DOHH2 (cell line): Measurements from ENCODE around the gene SMURF2.

ENCODE experiments used
- EZH2phosphoT487 ChIP-seq: fragments of 200-600 bp; sonication (generic); IDR thresholded peaks from 2 replicates; pipeline ENCODE4 v1.6.1; 2017; ENCODE audit warnings: borderline replicate concordance, mild to moderate bottlenecking, antibody characterized with exemption, low read length, moderate library complexity, mixed read lengths
- TF ChIP-seq, protein P1 (sequence below): fragments of 200-600 bp; sonication (generic); IDR thresholded peaks from one replicate; pipeline ENCODE4 v1.5.1; 2014; ENCODE audit warnings: antibody characterized with exemption, mild to moderate bottlenecking, low read depth, low read length; ENCODE audit not compliant: poor library complexity, severe bottlenecking

DNA sequence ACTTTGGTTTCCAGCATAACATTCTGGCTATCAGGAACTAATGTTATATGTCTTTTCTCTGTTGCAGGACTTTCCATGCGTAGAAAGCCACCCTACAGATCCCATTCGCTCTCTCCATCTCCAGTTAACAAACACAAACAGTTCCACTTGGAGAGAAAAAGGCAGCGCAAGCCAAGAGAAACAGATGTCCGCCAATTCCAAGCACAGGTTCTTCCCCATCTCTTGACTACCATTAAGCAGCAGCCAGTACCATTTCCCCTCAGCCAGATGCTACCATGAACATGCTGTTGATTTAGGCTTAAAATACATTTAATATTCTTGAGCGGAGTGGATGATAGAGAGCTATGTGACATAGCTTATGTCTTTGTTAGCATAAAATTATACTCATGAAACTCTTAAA, 132.9 kb downstream of the SMURF2 start:
- TF ChIP-seq, protein P1, sequence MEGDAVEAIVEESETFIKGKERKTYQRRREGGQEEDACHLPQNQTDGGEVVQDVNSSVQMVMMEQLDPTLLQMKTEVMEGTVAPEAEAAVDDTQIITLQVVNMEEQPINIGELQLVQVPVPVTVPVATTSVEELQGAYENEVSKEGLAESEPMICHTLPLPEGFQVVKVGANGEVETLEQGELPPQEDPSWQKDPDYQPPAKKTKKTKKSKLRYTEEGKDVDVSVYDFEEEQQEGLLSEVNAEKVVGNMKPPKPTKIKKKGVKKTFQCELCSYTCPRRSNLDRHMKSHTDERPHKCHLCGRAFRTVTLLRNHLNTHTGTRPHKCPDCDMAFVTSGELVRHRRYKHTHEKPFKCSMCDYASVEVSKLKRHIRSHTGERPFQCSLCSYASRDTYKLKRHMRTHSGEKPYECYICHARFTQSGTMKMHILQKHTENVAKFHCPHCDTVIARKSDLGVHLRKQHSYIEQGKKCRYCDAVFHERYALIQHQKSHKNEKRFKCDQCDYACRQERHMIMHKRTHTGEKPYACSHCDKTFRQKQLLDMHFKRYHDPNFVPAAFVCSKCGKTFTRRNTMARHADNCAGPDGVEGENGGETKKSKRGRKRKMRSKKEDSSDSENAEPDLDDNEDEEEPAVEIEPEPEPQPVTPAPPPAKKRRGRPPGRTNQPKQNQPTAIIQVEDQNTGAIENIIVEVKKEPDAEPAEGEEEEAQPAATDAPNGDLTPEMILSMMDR, result no peak
- no peak for TF ChIP-seq EZH2phosphoT487
